Fibroblast of the aortic adventitia (primary cell): ENCODE results near the gene FRMD5. TPM values are rescaled to one million over a fixed set of nuclear protein-coding genes. Genes with fewer than 3 reads are reported as not detected.

Experiments
- DNase-seq: peaks from one replicate; pipeline ENCODE4 v3.0.0-alpha.2; 2010; ENCODE audit warnings: low read depth
- H3K4me3 ChIP-seq: 2 replicates; pipeline ENCODE4 v1.5.1; 2011; ENCODE audit warnings: low read depth, mild to moderate bottlenecking, control low read depth, low read length, moderate library complexity
- total RNA-seq: library from RNA; depleted of rRNA; stranded (reverse); fragments of >200 nt; gene quantifications from 2 replicates; pipeline ENCODE4 v1.2.3, GENCODE V29; 2012; ENCODE audit warnings: low replicate concordance
- TF ChIP-seq, protein P1 (sequence below): IDR thresholded peaks from 2 replicates; pipeline ENCODE4 v1.5.1; 2011; ENCODE audit warnings: mild to moderate bottlenecking, low read length, control low read depth, inconsistent platforms; ENCODE audit not compliant: insufficient read depth

The FRMD5 gene
- total RNA-seq, 1 donor: 16.3 TPM

DNA sequence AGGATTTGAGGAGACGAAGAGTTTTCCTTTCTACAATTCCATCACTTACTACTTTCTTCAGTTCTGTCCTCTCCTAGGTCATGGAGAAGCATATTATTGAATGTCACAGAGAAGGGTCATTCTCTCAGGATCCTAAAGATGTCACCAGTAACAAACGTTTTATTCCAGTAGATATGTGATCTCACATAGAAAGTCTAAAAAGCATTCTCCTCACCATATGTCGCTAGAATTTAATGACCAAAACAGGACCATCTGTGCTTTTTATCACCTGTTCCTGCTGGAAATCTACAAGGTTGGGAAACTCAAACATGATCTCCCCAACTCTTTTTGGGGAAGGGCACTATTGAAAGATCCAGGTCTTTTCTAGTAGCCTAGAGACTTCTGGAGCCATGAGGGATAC is 24.0 kb upstream of the FRMD5 start:
- TF ChIP-seq, protein P1, sequence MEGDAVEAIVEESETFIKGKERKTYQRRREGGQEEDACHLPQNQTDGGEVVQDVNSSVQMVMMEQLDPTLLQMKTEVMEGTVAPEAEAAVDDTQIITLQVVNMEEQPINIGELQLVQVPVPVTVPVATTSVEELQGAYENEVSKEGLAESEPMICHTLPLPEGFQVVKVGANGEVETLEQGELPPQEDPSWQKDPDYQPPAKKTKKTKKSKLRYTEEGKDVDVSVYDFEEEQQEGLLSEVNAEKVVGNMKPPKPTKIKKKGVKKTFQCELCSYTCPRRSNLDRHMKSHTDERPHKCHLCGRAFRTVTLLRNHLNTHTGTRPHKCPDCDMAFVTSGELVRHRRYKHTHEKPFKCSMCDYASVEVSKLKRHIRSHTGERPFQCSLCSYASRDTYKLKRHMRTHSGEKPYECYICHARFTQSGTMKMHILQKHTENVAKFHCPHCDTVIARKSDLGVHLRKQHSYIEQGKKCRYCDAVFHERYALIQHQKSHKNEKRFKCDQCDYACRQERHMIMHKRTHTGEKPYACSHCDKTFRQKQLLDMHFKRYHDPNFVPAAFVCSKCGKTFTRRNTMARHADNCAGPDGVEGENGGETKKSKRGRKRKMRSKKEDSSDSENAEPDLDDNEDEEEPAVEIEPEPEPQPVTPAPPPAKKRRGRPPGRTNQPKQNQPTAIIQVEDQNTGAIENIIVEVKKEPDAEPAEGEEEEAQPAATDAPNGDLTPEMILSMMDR: no peak
- H3K4me3 ChIP-seq: no peak overlapping the region
- DNase-seq: no peak

DNA sequence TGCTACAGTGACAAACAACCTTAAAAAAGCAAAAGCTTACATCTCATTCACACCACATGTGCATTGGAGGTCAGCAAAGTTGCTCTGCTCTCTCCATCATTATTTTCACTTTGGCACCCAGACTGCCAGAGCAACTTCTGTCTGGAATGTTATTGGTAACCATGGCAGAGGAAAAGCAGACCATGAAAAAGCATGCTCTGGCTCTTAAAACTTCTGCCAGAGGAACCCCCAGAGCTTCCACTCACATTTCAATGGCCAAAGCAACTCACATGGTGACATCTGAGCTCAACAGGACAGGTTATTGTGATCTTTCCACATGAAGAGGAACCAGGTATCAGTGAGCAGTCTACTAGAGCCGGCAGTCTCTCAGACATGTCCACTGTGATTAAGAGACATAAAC is 21.9 kb upstream of the FRMD5 start:
- H3K4me3 ChIP-seq: no peak overlapping the region
- TF ChIP-seq, protein P1: no peak
- DNase-seq: peak; percentile 11

DNA sequence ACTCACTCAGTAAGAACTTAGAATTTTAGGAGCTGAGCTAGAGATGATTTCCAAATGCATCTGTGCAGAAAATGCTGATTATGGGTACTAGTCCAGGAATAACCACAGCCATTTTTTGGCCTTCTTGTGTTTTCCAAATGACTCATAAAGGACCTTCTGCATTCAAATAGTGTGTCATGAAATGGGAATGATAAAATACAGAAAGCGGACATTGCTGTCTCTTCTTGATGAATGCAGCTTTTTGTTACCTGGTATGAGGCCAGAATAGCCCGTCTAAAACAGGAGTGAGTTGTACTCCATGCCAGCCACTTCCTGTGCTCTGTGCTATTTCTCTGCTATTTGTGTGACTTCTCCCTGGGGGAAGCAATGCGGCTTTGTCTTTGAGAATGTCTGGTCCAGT is 20.5 kb upstream of the FRMD5 start:
- H3K4me3 ChIP-seq: no peak overlapping the region
- DNase-seq: peak; percentile 95
- TF ChIP-seq, protein P1: no peak

- TF ChIP-seq, protein P1: no peak
- no peak for DNase-seq
- no peak overlapping the region for H3K4me3 ChIP-seq
These were observed 13.9 kb upstream of the FRMD5 start for GRCh38 chr15:44208956-44209355.

- no peak overlapping the region for H3K4me3 ChIP-seq
- TF ChIP-seq, protein P1: no peak
- DNase-seq: peak; percentile 86
These were observed 12.6 kb upstream of the FRMD5 start for GRCh38 chr15:44207643-44208042.

DNA sequence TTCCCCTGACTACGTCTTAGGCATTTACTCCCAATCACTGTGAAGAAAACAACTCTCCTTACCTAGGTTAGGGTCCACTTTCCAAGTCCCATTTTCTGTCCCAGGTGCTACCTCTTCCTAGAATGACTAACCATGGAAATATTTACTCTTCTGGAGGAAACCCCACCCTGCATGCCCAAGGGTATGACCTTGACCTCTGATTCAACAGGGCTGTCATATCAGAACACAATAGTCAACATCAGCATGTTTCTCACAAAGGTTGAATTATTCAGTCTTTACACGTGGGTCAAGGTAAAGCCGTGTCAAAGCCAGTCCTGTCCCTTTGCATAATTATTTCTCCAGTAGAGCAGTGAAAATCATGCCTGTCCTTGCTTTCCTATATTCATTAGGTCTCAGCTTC is 4.3 kb upstream of the FRMD5 start:
- H3K4me3 ChIP-seq: no peak overlapping the region
- no peak for DNase-seq
- TF ChIP-seq, protein P1: no peak
